PC-9 (cell line): ENCODE measurements around the gene MAGED2. TPM values are rescaled to one million over a fixed set of nuclear protein-coding genes. Genes with fewer than 3 reads are reported as not detected.
"Not testable (repeated sequence)": the region's sequence is repeated elsewhere in the genome, so short reads cannot be mapped to it uniquely, and the experiment has no call there.

ENCODE experiments used
- BruUV-seq: library from RNA; stranded (reverse); fragments of 400-500 nt; replicated peaks from 2 replicates; lab custom pipeline; 2021; lab: Mats Ljungman, UMichigan
- CTCF ChIA-PET: fragments of 300-600 bp; sonication (Branson Sonifier 250); formaldehyde crosslinking; loops from one replicate; lab custom pipeline; 2022; ENCODE audit warnings: antibody characterized with exemption; lab: Charles Lee
- POLR2A ChIA-PET: fragments of 300-600 bp; sonication (Branson Sonifier 250); formaldehyde crosslinking; loops from one replicate; lab custom pipeline; 2022; ENCODE audit warnings: antibody characterized with exemption; ENCODE audit not compliant: unreplicated experiment; lab: Charles Lee
- DNase-seq, 2 experiments: peaks; one replicate each; pipeline versions ENCODE4 v3.0.0 to v3.0.0-alpha.2; 2015 to 2022; ENCODE audit warnings: mixed read lengths in 1 of 2
- H2AFZ ChIP-seq: fragments of 200-600 bp; sonication (generic); 2 replicates; pipeline ENCODE4 v1.8.1; 2017; ENCODE audit warnings: antibody characterized with exemption
- H3F3A ChIP-seq: fragments of 200-600 bp; sonication (generic); 2 replicates; pipeline ENCODE4 v1.8.1; 2017; ENCODE audit warnings: antibody characterized with exemption, mild to moderate bottlenecking, low read depth; ENCODE audit not compliant: insufficient read depth
- H3K27ac ChIP-seq: fragments of 200-600 bp; sonication (generic); 2 replicates; pipeline ENCODE4 v1.6.1; 2016; ENCODE audit warnings: mixed run types
- H3K27me3 ChIP-seq: fragments of 200-600 bp; sonication (generic); 2 replicates; pipeline ENCODE4 v1.6.1; 2016; ENCODE audit warnings: low read depth, mixed run types; ENCODE audit not compliant: insufficient read depth
- H3K36me3 ChIP-seq: fragments of 200-600 bp; sonication (generic); 2 replicates; pipeline ENCODE4 v1.6.1; 2016; ENCODE audit warnings: low read depth, mixed run types
- H3K4me1 ChIP-seq: fragments of 200-600 bp; sonication (generic); replicated peaks from 2 replicates; pipeline ENCODE4 v1.6.1; 2016; ENCODE audit warnings: mixed run types; ENCODE audit not compliant: insufficient read depth
- H3K4me2 ChIP-seq: fragments of 200-600 bp; sonication (generic); 2 replicates; pipeline ENCODE4 v1.6.1; 2017; ENCODE audit warnings: mixed run types
- H3K4me3 ChIP-seq: fragments of 200-600 bp; sonication (generic); 2 replicates; pipeline ENCODE4 v1.6.1; 2016; ENCODE audit warnings: mixed run types
- H3K79me2 ChIP-seq: fragments of 200-600 bp; sonication (generic); 2 replicates; pipeline ENCODE4 v1.6.1; 2017; ENCODE audit warnings: low read depth, mixed run types
- H3K9me2 ChIP-seq: fragments of 200-600 bp; sonication (generic); 2 replicates; pipeline ENCODE4 v1.8.1; 2017; ENCODE audit warnings: mild to moderate bottlenecking; ENCODE audit not compliant: insufficient read depth
- H3K9me3 ChIP-seq: fragments of 200-600 bp; sonication (generic); 2 replicates; pipeline ENCODE4 v1.8.1; 2016; ENCODE audit warnings: low read depth; ENCODE audit not compliant: insufficient read depth
- H4K20me1 ChIP-seq: fragments of 200-600 bp; sonication (generic); 2 replicates; pipeline ENCODE4 v1.8.1; 2017; ENCODE audit not compliant: insufficient read depth
- CTCF ChIP-seq: fragments of 200-600 bp; sonication (generic); conservative IDR thresholded peaks from 2 replicates; pipeline ENCODE4 v1.6.1; 2017; ENCODE audit warnings: mixed run types, antibody characterized with exemption, mild to moderate bottlenecking, moderate library complexity
- EZH2 ChIP-seq: fragments of 200-600 bp; sonication (generic); IDR thresholded peaks from 2 replicates; pipeline ENCODE4 v1.8.0; 2017; ENCODE audit warnings: antibody characterized with exemption, low read depth
- intact Hi-C: fragments of 100-400 bp; cut with micrococcal nuclease; formaldehyde crosslinking; loops from one replicate; pipeline ENCODE4 v1.10.0; 2022; ENCODE audit not compliant: unreplicated experiment
- total RNA-seq: library from RNA; stranded (reverse); gene quantifications from 2 replicates; pipeline ENCODE4 v1.2.3, GENCODE V29; 2021

MAGED2 gene
- total RNA-seq, 1 experiment from 2014 or later: 108 TPM

- BruUV-seq: no TSS peak
Measured at GRCh38 chrX:54825716-54826438, 18.3 kb downstream of the MAGED2 start.

GRCh38 chrX:54826598-54826997 is 19.1 kb downstream of the MAGED2 start:
- ChIA-PET CTCF (no interaction called here), POLR2A (no interaction called here)
- Histone ChIP-seq H3K4me2 (no peak overlapping the region), H3K36me3 (no peaks in the 10 kb centered on the region), H2AFZ (no peak overlapping the region), H3K27ac (no peak overlapping the region), H3K79me2 (no peaks in the 10 kb centered on the region), H3K9me2 (no peaks in the 10 kb centered on the region), H3K9me3 (no peaks in the 10 kb centered on the region), H3K4me1 (no peaks in the 10 kb centered on the region), H3F3A (no peaks in the 10 kb centered on the region), H3K27me3 (peaks cover 9% of the 10 kb centered on the region; the same call in 1 of the 2 replicates), H3K4me3 (no peak overlapping the region), H4K20me1 (no peaks in the 10 kb centered on the region)
- no TSS peak for BruUV-seq
- intact Hi-C loops: no loop called here
- TF ChIP-seq CTCF (no peak), EZH2 (no peak)
- DNase-seq: no peak

More at GRCh38 chrX:54825716-54826438, 18.3 kb downstream of the MAGED2 start:
- H3K9me3 ChIP-seq: no peaks in the 10 kb centered on the region
- ChIA-PET CTCF (no interaction called here), POLR2A (no interaction called here)
- DNase-seq: no peak
- no peak overlapping the region for H3K27ac ChIP-seq
- no peaks in the 10 kb centered on the region for H3K9me2 ChIP-seq
- no peak overlapping the region for H3K4me3 ChIP-seq
- H4K20me1 ChIP-seq: no peaks in the 10 kb centered on the region
- no peak overlapping the region for H2AFZ ChIP-seq
- peaks cover 4% of the 10 kb centered on the region; the same call in 1 of the 2 replicates for H3K27me3 ChIP-seq
- TF ChIP-seq EZH2: no peak
- no peak; the same call in 1 of the 2 replicates for TF ChIP-seq CTCF
- no peaks in the 10 kb centered on the region for H3K79me2 ChIP-seq
- H3K4me1 ChIP-seq: no peaks in the 10 kb centered on the region
- H3K36me3 ChIP-seq: no peaks in the 10 kb centered on the region
- H3K4me2 ChIP-seq: no peak overlapping the region
- intact Hi-C loops: no loop called here
- no peaks in the 10 kb centered on the region for H3F3A ChIP-seq

DNA sequence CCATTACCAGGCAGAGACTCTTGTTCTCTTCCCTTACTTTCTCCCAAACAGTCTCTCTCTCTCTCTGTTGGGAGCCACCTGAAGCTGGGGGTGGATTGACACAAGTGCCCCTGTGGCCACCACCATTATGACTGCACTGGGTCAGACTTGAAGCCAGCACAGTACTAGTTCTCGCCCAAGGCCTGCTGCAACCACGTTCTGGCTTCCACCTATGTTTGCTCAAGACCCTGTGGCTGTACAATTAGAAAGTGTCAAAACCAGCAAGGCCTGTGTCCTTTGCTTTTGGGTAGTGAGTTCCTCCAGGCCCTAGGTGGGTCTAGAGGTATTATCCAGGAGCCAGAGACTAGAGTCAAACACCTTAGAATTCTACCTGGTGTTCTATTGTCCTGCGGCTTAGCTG is 31.0 kb downstream of the MAGED2 start:
- Histone ChIP-seq H3K4me3 (no peak overlapping the region), H3K36me3 (no peaks in the 10 kb centered on the region), H4K20me1 (no peaks in the 10 kb centered on the region), H3K4me2 (no peak overlapping the region), H3K4me1 (no peaks in the 10 kb centered on the region), H3K9me3 (no peaks in the 10 kb centered on the region), H3K27ac (no peak overlapping the region), H3K9me2 (no peaks in the 10 kb centered on the region), H3K27me3 (peaks cover 9% of the 10 kb centered on the region; the same call in 1 of the 2 replicates), H2AFZ (no peak overlapping the region), H3F3A (no peaks in the 10 kb centered on the region), H3K79me2 (no peaks in the 10 kb centered on the region)
- ChIA-PET CTCF (interaction anchor here (0.7 kb wide), 1 partner anchor 296 kb away, joined by 3 read pairs; no protein-coding TSS in a partner anchor), POLR2A (no interaction called here)
- DNase-seq: no peak
- TF ChIP-seq CTCF: no peak
- no TSS peak for BruUV-seq
- intact Hi-C loops: no loop called here

- intact Hi-C loops, DNase-seq, H3K4me3 ChIP-seq, BruUV-seq, H3K9me2 ChIP-seq, H3K4me1 ChIP-seq, H3K4me2 ChIP-seq, H3K27ac ChIP-seq, H4K20me1 ChIP-seq, CTCF ChIA-PET, H3K27me3 ChIP-seq, H3K9me3 ChIP-seq, H3K36me3 ChIP-seq, H3K79me2 ChIP-seq, H3F3A ChIP-seq, POLR2A ChIA-PET, H2AFZ ChIP-seq: not testable (repeated sequence)
Measured at GRCh38 chrX:54841184-54841874, 33.8 kb downstream of the MAGED2 start.
